DMS153 treated with DMSO at 0.1 percent for 48 hours (cell line): Measurements from ENCODE around the gene ZP4.

Source experiments
- DNase-seq: peaks from one replicate; lab custom pipeline; 2025; ENCODE audit not compliant: unreplicated experiment; lab: John Stamatoyannopoulos, UW

Gene ZP4, protein sequence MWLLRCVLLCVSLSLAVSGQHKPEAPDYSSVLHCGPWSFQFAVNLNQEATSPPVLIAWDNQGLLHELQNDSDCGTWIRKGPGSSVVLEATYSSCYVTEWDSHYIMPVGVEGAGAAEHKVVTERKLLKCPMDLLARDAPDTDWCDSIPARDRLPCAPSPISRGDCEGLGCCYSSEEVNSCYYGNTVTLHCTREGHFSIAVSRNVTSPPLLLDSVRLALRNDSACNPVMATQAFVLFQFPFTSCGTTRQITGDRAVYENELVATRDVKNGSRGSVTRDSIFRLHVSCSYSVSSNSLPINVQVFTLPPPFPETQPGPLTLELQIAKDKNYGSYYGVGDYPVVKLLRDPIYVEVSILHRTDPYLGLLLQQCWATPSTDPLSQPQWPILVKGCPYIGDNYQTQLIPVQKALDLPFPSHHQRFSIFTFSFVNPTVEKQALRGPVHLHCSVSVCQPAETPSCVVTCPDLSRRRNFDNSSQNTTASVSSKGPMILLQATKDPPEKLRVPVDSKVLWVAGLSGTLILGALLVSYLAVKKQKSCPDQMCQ

DNA sequence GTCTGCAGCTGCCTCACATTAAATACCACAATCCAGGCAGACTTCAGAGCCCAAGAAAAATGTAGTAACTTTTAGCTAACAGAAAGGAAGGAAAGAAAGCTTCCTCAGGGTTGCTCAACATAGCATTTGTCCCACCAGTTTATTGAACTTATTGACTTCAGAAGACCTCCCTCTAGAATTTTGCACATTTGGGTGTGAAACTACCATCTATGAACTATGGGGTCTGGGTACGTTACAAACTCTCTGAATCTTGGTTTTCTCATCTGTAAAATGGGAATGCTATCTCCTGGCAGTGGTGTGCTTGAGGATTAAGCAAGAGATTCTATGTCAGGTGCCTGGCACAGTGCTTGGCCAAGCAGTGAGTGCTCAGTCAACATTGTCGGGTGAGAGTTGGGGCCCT, at the start of gene ZP4:
ZP4 (minus strand) TSS at position 101 of the 400 bp plus-strand sequence. CDS start 287 bp downstream, outside the sequence.
- DNase-seq, result no peak

DNA sequence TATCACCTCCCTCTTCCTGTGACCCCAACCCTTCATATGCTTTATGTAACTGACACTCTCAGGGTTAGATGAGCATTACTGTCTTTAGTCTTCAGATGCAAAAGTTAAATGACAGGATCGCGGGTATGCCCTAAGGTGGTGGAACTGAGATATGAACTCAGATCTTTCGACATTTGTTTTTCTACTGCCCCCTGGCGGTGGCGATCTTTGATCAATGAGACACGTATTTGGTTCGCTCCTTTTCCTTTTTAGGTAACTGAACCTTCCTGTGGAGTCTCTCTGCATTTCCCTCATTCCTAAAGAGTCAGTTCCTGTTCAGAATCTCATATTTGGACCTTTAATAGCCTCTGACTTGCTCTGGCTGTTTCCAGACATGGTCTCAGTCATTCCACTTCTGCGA, 47.8 kb upstream of the ZP4 start:
- DNase-seq, result no peak

DNA sequence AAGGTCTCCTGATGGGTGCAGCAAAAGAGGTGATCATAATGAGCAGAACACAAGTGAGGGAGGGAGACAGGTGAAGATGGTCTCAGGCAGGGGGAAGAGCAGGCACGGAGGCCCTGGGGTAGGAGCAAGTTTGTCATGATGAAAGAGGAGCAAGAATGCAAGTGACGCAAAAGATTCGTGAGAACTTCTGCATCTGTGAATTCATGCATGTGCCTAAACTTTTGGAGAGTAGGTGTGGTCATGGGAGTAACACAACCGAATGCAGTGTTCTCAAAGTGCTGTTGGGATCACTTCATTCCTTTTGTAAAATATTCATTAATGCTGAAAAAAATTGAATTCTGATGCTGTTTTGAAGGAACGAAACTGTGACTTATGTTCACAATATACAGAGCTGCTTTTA, 47.3 kb upstream of the ZP4 start:
- DNase-seq, result no peak

DNA sequence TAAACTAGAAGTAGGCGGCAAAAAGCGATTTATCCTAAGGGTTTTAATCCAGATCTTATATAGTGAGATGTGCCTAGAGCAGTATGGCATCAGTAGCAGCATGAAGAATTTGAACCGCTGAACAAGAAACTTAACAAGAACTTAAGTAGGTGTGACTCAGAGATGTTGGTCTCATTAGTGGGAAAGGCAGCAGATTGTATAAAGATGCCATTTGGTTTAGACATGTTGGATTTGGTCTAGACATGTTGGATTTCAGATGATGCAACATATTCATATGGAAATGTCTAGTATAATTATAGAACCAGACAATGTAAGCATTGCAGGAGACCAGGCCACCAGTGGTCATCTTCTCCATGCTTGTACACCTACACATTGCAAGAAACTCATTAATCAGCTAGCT, 42.1 kb upstream of the ZP4 start:
- DNase-seq, result no peak

DNA sequence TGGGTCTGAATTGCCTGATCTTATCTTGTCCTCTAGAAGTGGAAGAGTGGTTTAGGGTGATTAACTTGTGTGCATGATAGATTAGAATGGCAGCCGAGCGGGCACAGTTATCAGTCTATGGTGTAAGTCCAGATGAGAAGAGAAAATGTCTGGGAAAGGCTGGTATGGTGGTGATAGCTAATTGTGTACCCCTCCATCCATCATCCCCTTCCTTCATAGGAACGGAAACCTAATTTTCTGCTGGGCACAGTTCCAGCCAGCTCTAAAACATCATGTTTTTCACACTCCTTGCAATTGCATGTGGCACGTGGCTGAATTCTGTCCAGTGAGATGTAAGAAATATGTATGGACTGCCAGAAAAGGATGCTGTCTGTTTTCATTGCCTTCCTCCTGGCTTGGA, 40.9 kb upstream of the ZP4 start:
- no peak for DNase-seq

DNA sequence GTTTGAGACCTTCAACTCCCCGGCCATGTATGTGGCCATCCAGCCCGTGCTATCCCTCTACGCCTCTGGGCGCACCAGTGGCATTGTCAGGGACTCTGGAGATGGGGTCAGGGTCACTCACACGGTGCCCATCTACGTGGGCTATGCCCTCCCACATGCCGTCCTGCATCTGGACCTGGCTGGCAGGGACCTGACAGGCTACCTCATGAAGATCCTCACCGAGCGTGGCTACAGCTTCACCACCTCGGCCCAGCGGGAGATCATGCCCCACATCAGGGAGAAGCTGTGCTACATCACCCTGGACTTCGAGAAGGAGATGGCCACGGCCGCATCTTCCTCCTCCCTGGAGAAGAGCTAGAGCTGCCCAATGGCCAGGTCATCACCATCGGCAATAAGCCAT, 36.5 kb upstream of the ZP4 start:
- no peak for DNase-seq

DNA sequence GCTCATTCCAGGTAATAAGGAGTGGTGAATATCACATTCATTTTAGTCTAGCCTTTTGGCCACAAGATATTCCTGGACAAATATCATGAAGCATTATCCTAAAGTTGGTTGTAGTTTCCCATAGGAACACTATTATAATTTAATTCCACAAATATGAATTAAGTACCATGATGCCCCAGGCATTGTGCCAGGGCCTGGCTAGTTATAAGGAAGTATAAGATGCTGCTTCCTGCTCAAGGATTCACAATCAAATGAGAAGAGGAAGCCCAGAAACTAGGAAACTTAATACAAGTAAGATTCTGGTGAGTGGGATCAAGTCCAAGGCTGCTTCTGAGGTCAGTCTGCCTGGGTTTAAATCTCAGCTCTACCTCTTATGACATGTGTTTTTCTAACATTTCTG, 30.6 kb upstream of the ZP4 start:
- no peak for DNase-seq

DNA sequence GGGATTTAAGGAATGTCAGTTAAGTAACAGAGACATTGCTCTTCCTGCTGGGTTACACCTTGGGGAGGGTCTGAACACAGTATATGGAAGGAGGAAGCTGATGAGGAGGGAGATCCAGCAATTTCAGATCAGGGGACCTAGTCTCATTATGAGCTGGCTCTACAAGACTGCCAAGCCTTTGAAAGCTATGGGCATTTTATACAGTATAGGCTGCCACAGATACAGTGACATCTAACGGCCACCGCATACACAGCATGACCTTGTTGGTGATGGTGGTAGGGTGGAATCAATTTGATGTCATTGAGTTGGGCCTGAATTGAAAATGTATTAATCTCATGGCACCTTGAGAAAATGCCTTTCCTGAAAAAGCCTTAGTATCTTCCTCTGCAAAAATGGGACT, 22.6 kb upstream of the ZP4 start:
- no peak for DNase-seq

DNA sequence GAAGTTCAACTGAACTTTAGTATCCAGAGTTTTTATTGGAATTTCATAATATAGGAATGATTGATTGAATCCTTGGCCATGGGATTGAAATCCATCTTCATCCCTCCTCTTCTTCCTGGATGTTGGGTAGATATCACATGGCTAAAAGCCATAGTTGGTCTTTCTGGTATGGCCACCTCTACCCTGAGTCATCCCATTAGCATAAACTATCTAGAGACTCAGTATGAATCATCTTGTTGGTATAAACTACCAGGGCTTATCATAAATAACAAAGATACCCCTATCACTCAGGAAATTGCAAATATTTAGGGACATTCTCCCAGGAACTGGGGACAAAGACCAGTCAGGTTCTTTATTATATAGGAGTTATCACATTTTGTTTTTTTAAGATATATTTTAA, 21.2 kb upstream of the ZP4 start:
- DNase-seq, result no peak

DNA sequence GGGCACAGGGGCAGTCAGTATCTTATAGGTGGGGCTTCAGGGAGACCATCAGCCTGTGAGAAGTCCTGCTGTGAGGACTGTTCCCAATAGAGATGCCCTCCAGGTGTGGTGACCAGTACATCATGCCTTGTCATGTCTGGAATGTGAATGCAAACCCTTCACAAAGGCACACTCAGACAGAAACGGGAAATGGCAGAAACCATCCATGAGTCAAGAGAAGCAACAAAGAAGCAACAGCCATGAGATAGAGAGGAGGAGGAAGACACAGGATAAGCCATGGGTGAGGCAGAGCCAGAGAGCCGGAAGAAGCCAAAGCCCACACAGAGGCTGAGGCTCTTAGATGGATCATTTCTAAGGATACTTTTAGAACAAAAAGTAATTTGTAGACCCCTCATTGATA, 20.1 kb upstream of the ZP4 start:
- no peak for DNase-seq

DNA sequence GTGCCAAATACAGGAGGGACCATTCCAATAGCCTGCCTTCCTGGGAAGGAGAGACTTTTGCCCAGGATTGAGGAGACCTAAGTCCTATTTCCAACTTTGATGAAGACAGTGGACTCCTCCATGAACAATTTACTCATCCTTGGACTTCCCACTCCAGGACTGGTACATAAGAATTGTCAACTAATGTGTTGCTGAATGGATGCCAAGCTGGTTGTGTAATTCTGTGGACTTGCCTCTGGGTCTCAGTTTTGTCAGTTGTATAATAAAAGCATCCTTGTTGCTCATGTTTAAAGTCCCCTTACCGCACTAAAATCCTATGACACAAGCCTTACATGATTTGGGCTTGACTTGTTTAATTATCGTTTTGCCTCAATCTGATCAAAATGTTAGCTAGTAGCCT, 13.2 kb upstream of the ZP4 start:
- no peak for DNase-seq

DNA sequence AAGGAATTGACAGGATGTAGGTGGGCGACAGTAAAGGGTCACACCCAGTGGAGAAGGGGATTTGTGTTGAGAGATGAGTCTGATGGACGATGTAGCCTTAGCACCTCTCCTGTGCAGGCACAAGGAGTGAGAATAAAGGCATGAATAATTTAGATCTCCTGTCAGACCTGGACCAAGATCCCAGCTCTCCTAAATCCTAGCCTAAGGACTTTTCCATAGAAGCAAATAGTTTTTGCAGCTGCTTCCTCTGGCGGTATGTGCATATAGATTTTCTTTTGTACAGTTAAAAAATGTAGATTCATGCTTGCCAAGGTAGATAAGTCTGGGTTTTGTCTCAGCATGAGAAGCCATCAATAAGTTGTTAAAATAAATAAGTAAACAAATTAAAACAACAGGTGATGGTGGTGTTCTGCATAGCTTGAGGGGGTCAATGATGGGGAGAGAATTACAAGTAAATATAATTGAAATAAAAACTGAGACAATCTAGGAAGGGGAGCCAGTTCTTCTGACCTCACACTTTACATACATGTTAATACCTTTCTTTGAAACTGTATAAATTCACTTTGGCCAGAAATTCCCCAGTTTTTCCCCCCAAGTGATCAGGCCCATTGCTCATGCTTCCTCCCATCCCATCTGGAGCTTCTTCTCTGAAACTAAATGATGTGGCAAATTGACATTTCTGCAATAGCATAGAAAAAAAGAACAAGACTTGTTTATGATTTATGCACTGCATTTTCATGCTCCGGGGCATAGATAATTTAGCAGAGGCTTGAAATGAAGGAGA, 12.4 kb upstream of the ZP4 start:
- DNase-seq, result no peak

DNA sequence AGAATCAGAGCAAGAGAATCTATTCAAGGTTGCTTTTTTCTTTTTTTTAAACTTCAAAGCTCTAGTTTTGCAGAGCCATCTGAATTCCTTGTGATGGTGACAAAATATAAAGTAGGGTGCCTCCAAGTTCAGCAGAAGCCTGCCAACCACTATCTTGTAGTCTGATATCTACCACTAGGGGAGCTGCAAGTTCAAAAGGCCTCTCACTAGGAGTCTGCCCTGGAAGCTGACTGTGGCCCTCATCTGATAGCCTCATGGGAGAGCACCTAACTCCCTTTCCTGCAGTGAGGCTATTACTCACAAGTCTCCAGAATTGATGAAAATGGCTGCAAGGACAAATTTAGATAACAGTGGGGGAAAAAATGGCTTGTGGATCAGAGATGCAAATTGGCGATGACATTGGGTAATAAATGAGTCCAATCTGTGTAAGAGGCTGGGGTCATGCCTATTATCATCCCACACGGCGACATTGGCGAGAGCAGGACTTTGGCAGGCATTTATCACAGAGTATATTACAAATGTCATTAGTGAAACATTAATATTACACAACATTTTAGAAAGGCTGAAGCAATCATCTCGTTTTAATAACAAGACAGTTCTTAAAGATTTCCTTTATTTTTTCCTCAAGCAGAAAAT, 10.7 kb upstream of the ZP4 start:
- DNase-seq, result no peak

DNA sequence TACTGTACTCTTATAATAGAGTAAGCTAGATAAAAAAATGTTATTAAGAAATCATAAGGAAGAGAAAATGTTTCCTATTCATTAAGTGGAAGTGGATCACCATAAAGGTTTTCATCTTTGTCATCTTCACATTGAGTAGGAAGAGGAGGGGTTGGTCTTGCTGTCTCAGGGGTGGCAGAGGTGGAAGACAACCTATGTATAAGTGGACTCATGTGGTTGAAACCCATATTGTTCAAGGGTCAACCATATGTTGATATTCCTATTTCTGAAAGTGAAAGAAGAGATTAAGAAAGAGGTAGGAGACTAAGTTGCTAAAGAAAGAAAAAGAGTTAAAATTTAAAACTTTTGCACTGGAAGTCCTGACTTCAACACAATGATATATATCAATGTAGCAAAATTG, 4.9 kb upstream of the ZP4 start:
- no peak for DNase-seq

DNA sequence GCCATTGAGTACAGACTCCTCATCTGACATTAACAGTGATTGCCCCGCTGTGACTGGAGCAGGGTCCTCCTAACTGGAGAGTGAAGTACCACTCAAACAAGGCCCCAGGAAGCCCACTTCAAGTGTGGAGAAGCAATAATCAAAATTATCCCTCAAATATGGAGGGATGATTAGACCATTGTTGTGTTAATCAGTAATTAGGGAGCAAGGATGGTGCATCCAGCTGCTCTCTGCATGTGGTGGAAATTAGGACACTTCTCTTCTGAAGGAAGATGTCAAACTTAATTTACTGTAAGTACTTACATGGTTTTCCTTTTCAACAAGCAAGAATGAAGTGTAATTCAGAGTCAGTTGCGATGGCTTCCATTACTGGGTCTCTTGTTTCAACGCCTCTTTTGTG, 3.4 kb upstream of the ZP4 start:
- DNase-seq, result no peak

DNA sequence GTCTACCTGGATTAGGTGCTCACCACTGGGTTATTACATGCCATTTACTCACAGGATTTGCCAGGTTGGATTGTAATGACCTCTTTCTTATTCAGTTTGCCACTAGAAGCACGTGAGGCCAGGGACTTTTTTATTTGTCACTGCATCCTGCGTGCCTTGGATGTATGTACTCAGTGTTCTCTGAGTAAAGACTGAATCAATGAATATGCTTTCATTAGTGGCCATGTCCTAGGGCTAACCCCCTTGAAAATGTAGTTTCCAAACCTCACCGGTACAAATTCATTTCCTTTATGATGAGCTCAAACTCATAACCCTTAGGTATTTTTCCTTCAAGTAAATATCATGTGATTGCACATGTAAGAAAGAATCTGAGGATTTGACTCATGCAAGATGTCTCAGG, 1.3 kb upstream of the ZP4 start:
- DNase-seq, result no peak

DNA sequence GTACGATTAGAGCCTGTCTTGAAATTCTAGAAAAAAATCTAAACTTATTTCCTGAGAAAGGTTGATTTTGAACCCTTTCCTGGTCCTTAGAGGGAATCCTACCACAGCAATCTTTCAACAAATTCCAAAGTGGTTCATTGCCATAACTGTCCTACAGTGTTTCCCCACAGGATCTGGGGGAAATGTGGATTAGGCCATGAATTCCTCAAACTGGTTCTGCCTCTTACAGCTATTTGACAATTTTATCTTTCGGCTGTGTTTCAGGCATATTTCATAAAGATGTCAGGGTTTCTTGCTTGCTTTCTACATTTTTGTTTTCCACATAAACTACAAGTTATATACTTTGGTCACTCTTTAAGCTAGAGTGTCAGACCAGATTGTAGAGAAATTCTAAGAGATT, 544 bp upstream of the ZP4 start:
- DNase-seq, result no peak

DNA sequence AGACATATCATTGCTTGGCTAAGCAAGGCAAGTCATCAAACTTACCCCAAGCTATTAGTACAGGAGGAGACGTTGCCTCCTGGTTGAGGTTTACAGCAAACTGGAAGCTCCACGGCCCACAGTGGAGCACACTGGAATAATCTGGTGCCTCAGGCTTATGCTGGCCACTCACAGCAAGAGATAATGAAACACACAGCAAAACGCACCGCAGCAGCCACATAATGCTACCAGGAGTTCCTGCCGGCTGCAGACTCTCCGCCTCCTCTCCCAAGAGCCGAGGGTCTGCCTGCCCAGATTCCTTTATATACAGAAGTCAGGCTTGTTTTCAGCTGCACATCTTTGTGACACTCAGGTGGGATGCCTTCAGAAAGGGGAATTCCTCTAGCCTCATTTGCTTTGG, 306 bp downstream of the ZP4 start:
- DNase-seq, result no peak

DNA sequence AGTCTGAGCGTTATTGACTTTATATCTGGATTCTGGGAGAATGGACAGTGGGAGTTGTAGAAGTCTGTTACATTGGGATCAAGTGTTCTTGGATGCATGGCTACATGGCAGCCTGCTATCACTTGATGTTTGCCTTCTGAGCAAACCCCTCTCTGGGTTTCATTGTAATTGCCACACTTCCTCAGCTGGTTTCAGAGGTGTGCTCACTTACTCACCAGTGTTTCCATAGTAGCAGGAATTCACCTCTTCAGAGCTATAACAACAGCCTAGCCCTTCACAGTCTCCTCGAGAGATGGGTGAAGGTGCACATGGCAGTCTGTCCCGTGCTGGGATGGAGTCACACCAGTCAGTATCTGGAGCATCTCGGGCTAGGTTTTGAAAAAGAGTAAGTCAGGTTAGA, 2.6 kb downstream of the ZP4 start:
- DNase-seq, result no peak

DNA sequence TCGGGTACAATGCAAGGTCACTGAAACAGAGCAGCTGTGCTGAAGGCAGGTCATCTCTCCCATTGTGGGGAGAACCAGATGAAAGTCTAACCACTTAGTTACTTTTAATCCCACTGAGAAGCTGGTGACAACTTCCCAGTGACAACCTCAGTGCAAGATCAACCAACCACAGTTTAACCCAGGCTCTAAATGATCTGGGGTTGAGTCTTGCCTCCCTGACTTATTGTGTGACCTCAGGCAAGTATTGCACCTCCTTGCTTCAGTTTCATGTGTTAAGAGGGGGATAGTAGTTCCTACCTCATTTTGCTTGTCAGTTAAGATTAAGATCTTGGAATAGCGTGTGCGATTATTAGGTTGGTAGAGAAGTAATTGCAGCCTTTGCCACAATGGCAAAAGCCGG, 3.2 kb downstream of the ZP4 start:
- no peak for DNase-seq

DNA sequence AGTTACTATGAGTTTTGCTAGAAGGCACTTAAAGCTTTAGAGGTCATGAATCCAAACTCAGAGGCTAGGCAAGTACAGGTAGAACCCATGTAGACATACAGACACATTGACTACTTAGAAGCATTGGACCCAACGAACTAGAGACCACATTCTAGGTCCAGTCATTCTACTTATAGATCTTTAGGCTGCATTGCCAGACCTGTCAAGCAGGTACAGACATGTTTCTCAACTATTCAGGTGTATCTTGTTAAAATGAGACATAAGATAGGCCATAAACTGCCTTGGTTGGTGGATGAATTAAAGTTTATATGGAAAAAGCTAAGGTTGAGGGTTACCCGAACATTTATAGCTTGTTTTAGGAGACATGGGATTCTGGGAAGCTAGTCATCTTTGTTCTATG, 6.5 kb downstream of the ZP4 start:
- DNase-seq, result no peak

DNA sequence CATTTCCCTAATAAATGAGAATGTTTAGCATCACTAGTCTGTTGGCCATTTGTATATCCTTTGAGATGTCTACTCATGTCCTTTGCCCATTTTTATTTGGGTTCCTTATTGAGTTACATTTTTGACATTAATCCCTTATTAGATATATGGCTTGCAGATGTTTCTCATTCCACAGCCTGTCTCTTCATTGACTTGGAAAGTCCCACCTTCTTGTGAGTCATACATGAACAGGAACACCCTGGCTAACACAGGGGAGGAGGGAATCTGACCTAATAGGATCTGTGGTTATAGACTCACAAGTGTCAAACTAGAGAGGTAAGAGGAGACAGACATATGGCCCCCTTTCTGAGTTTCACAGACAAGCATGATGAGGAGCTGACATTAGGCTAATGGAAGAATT, 11.5 kb downstream of the ZP4 start:
- no peak for DNase-seq
